Peyer's patch (tissue), 4 donors: Measurements from ENCODE around the gene OTUD3. TPM values are rescaled to one million over a fixed set of nuclear protein-coding genes. Genes with fewer than 3 reads are reported as not detected.
"Not testable (repeated sequence)": the region's sequence is repeated elsewhere in the genome, so short reads cannot be mapped to it uniquely, and the experiment has no call there.

Experiments
- DNase-seq, 3 donors: peaks; one replicate each; pipeline ENCODE4 v3.0.0-alpha.2; 2017 to 2019
- H3K27ac ChIP-seq, 4 donors: fragments of 200-600 bp; sonication (generic); one replicate each; pipeline ENCODE4 v1.5.1; 2016 to 2019
- H3K27me3 ChIP-seq, 2 donors: fragments of 200-600 bp; sonication (generic); one replicate each; pipeline ENCODE4 v1.5.1; 2019
- H3K36me3 ChIP-seq, 3 donors: fragments of 200-600 bp; sonication (generic); one replicate each; pipeline ENCODE4 v1.5.1; 2016 to 2019
- H3K4me1 ChIP-seq, 4 donors: fragments of 200-600 bp; sonication (generic); one replicate each; pipeline ENCODE4 v1.5.1; 2016 to 2019
- H3K4me3 ChIP-seq, 4 donors: fragments of 200-600 bp; sonication (generic); 1 replicate in 3 of 4; 2 replicates in 1 of 4; pipeline ENCODE4 v1.5.1; 2016 to 2019; ENCODE audit warnings: mild to moderate bottlenecking in 1 of 4
- H3K9me3 ChIP-seq, 4 donors: fragments of 200-600 bp; sonication (generic); one replicate each; pipeline ENCODE4 v1.5.1; 2016 to 2019; ENCODE audit warnings: mild to moderate bottlenecking in 1 of 4
- CTCF ChIP-seq, 6 experiments: fragments of 450-650 bp in 4 of 6; fragments of 200-600 bp in 2 of 6; sonication (generic) in 1 of 6; IDR thresholded peaks; one replicate each; pipeline ENCODE4 v1.5.1; 2017 to 2019; ENCODE audit warnings: antibody characterized with exemption in 6 of 6, mild to moderate bottlenecking in 3 of 6, moderate library complexity in 1 of 6
- POLR2A ChIP-seq, 2 donors: fragments of 450-650 bp; IDR thresholded peaks; one replicate each; pipeline ENCODE4 v1.5.1; 2017; ENCODE audit warnings: antibody characterized with exemption in 2 of 2, mild to moderate bottlenecking in 2 of 2, moderate library complexity in 2 of 2
- total RNA-seq, 4 donors: library from RNA; depleted of rRNA; stranded (reverse); fragments of >200 nt; gene quantifications; one replicate each; pipeline ENCODE4 v1.1.0, GENCODE V29; 2016

The OTUD3 gene
- total RNA-seq, 4 donors from 2014 or later: 6.5 to 13.6 (median 8.2) TPM

GRCh38 chr1:19862944-19863343, 19.3 kb upstream of the OTUD3 start:
- Histone ChIP-seq H3K4me3 (no peak overlapping the region), H3K36me3 (no peaks in the 10 kb centered on the region), H3K27me3 (no peaks in the 10 kb centered on the region), H3K9me3 (no peaks in the 10 kb centered on the region), H3K27ac (no peak overlapping the region), H3K4me1 (peaks cover 0 to 7% (median 0%) of the 10 kb centered on the region in 4 donors)
- DNase-seq: no peak
- no peak for TF ChIP-seq CTCF (IDR thresholded peaks at IDR 0.05)
- no peak for TF ChIP-seq POLR2A (IDR thresholded peaks at IDR 0.05)

- Histone ChIP-seq H3K27me3 (no peaks in the 10 kb centered on the region), H3K9me3 (no peaks in the 10 kb centered on the region), H3K4me3 (no peak overlapping the region), H3K36me3 (no peaks in the 10 kb centered on the region), H3K4me1 (peaks cover 0 to 7% (median 0%) of the 10 kb centered on the region in 4 donors), H3K27ac (no peak overlapping the region)
- no peak for TF ChIP-seq CTCF (IDR thresholded peaks at IDR 0.05)
- TF ChIP-seq POLR2A (IDR thresholded peaks at IDR 0.05): no peak
- DNase-seq: no peak
Measured at GRCh38 chr1:19864570-19865160, 17.5 kb upstream of the OTUD3 start.

- Histone ChIP-seq H3K27ac (no peak overlapping the region), H3K4me1 (peaks cover 0 to 7% (median 0%) of the 10 kb centered on the region in 4 donors), H3K9me3 (no peaks in the 10 kb centered on the region), H3K27me3 (no peaks in the 10 kb centered on the region), H3K36me3 (no peaks in the 10 kb centered on the region), H3K4me3 (no peak overlapping the region)
- DNase-seq: no peak
- TF ChIP-seq POLR2A (IDR thresholded peaks at IDR 0.05): no peak
- TF ChIP-seq CTCF (IDR thresholded peaks at IDR 0.05): no peak
Measured at GRCh38 chr1:19866029-19866428, 16.2 kb upstream of the OTUD3 start.

- Histone ChIP-seq H3K27ac (no peak overlapping the region), H3K9me3 (no peaks in the 10 kb centered on the region), H3K27me3 (no peaks in the 10 kb centered on the region), H3K4me3 (no peak overlapping the region), H3K36me3 (no peaks in the 10 kb centered on the region), H3K4me1 (peaks cover 0 to under 1% (median 0%) of the 10 kb centered on the region in 4 donors)
- TF ChIP-seq CTCF (IDR thresholded peaks at IDR 0.05) (no peak), POLR2A (IDR thresholded peaks at IDR 0.05) (no peak)
- no peak for DNase-seq
Measured at GRCh38 chr1:19866758-19867157, 15.4 kb upstream of the OTUD3 start.

- not testable (repeated sequence) for H3K27me3 ChIP-seq, H3K4me1 ChIP-seq, H3K4me3 ChIP-seq, H3K36me3 ChIP-seq, H3K27ac ChIP-seq, DNase-seq, H3K9me3 ChIP-seq
Measured at GRCh38 chr1:19868575-19868974, 13.6 kb upstream of the OTUD3 start.

- H3K4me1 ChIP-seq, H3K27me3 ChIP-seq, H3K4me3 ChIP-seq, H3K36me3 ChIP-seq, DNase-seq, H3K9me3 ChIP-seq: not testable (repeated sequence)
- peak overlapping the region in 1 of 4 donors; percentile 46 for H3K27ac ChIP-seq
Measured at GRCh38 chr1:19869453-19869852, 12.7 kb upstream of the OTUD3 start.

DNA sequence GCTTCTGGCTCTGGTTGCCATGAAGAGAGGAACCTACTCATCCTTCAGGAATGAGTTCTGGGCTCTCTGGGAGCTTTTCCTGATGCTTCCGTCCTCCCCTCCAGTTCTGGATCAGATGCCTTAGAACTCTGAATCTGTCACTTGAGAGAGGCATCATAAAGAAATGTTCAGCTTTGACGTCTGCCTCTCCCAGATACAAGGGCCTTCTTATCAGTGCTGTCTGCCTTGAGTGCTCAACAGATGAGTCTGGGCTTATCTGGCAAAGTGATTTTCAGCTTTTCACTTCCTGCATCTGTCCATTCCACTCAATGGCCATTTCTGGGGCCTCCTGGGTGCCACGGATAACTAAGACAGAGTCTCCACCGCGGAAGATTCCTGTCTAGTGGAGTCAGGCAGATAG, 12.3 kb upstream of the OTUD3 start:
- no peaks in the 10 kb centered on the region for H3K4me1 ChIP-seq
- H3K27me3 ChIP-seq: no peaks in the 10 kb centered on the region
- peak overlapping the region in 3 of 4 donors; percentile 15 to 46 (median 31) for H3K27ac ChIP-seq
- H3K36me3 ChIP-seq: no peaks in the 10 kb centered on the region
- no peak for TF ChIP-seq POLR2A (IDR thresholded peaks at IDR 0.05)
- no peak for TF ChIP-seq CTCF (IDR thresholded peaks at IDR 0.05)
- H3K9me3 ChIP-seq: no peaks in the 10 kb centered on the region
- DNase-seq: peak in 1 of 3 donors; percentile 54
- H3K4me3 ChIP-seq: no peak overlapping the region
